ENCODE results near the gene NADSYN1.
"Not testable (repeated sequence)": the region's sequence is repeated elsewhere in the genome, so short reads cannot be mapped to it uniquely, and the experiment has no call there.

Gene NADSYN1

DNA sequence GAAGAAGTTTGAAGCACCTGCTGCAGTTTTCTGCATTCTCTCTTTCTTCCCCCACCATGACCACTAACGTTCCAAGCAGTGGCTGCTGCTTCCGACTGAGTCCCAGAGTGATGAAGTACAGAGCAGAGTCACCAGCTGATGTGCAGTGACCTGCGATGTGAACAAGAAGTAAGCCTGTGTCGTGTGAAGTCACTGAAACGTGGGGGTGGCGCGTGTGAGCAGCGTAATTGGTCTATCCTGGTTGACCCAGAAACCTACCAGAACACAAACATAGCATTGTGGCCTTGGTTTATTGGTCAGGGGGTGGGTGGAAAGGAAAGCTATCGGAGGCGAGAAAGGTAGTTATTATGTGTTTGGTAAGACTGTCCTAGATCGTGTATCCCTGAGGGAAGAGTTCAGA lies 77.6 kb downstream of the NADSYN1 start:
- peak; percentile 28 for DNase-seq

DNA sequence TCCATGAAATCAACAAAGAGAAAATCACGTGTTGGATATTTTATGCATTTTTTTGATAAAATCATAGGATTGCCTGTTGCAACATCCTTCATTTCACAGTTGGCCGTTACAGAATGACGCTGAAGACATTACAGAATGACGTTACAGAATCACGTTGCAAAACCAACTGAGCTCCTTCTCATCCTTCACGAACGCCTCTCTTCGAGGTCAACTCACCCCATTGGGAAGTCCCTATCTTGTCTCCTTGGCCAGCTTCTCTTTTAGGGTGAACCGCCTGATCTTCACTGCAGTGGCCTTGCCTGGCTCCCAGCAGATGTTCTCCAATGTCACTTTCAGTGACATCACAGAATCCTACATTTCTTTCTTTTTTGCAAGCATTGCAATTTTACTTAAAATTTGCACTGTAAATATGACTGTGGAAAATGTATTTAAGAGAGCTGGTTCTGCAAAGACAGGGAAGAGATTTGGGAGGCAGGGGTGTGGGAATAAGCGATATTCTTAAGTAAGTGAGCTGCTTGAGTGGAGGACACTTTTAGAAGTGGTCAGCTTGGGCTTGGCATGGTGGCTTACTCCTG lies 79.1 kb downstream of the NADSYN1 start:
- no peak for DNase-seq

DNA sequence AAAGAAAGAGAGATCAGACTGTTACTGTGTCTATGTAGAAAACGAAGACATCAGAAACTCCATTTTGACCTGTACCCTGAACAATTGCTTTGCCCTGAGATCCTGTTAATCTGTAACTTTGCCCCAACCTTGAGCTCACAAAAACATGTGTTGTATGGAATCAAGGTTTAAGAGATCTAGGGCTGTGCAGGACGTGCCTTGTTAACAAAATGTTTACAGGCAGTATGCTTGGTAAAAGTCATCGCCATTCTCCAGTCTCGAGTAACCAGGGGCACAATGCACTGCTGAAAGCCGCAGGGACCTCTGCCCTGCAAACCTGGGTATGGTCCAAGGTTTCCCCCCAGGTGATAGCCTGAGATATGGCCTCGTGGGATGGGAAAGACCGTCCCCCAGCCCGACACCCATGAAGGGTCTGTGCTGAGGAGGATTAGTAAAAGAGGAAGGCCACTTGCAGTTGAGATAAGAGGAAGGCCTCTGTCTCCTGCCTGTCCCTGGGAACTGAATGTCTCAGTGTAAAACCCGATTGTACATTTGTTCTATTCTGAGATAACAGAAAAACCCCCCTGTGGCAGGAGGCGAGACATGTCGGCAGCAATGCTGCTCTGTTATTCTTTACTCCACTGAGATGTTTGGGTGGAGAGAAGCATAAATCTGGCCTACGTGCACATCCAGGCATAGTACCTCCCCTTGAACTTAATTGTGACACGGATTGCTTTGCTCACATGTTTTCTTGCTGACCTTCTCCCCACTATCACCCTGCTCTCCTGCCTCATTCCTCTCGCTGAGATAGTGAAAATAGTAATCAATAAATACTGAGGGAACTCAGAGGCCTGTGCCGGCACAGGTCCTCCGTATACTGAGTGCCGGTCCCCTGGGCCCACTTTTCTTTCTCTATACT lies 82.0 kb downstream of the NADSYN1 start:
- not testable (repeated sequence) for DNase-seq

DNA sequence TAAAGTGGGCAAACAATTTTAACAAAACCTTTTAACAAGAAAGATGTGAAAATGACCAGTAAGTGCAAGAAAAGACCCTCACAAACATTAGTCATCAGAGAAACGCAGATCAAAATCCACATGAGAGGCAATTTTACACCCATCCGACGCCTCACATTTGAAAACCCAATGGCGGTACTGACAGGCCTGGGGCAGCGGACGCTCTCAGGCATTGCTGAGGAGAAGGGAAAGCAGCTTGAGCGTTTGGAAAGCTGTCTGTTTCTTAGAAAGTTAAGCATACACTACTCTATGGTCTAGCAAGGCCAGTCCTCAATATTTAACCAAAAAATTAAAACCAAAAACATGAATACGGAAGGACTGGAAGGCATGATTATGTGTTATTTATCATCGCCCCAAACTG lies 82.8 kb downstream of the NADSYN1 start:
- no peak for DNase-seq

GRCh38 chr11:71537537-71537936 lies 84.5 kb downstream of the NADSYN1 start:
- DNase-seq, result no peak

DNA sequence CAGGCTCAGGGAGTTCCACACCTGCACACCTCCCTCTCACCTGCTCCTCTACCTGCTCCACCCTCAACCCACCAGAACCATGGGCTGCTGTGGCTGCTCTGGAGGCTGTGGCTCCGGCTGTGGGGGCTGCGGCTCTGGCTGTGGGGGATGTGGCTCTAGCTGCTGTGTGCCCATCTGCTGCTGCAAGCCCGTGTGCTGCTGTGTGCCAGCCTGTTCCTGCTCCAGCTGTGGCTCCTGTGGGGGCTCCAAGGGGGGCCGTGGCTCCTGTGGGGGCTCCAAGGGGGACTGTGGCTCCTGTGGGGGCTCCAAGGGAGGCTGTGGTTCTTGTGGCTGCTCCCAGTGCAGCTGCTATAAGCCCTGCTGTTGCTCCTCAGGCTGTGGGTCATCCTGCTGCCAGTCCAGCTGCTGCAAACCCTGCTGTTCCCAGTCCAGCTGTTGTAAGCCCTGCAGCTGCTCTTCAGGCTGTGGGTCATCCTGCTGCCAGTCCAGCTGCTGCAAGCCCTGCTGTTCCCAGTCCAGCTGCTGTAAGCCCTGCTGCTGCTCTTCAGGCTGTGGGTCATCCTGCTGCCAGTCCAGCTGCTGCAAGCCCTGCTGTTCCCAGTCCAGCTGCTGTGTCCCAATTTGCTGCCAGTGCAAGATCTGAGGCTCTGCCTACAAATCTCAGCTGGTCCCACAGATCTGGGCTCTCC lies 85.1 kb downstream of the NADSYN1 start, which contains the start of gene KRTAP5-8:
Gene KRTAP5-8, plus strand, starts transcription at position 49 of the 689 bp plus-strand sequence. Its CDS starts 31 bp downstream, at position 80.
- not testable (repeated sequence) for DNase-seq

GRCh38 chr11:71538666-71538990 lies 85.6 kb downstream of the NADSYN1 start:
- DNase-seq, result no peak

DNA sequence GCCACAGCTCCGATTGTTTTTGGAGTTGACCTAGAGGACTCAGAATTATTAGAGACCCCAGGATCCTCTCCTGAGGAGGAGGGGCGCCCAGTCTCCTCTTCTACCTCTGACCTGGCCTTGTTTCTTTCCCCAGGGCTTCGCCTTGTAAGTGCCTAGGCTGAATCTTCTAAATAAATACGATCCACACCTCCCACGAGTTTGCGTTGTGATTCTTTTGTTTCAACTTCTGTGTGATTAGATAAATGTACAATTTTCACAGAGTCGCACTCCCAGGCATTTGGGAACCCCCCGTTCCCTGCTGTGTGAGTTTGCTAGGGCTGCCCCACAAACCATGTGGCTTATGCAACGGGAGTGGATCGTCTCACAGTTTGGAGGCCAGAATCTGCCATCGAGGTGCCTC lies 86.0 kb downstream of the NADSYN1 start:
- DNase-seq, result no peak

GRCh38 chr11:71539971-71540370 lies 87.0 kb downstream of the NADSYN1 start:
- DNase-seq, result not testable (repeated sequence)

- DNase-seq, result not testable (repeated sequence)
These were observed 87.7 kb downstream of the NADSYN1 start for GRCh38 chr11:71540521-71541304.

DNA sequence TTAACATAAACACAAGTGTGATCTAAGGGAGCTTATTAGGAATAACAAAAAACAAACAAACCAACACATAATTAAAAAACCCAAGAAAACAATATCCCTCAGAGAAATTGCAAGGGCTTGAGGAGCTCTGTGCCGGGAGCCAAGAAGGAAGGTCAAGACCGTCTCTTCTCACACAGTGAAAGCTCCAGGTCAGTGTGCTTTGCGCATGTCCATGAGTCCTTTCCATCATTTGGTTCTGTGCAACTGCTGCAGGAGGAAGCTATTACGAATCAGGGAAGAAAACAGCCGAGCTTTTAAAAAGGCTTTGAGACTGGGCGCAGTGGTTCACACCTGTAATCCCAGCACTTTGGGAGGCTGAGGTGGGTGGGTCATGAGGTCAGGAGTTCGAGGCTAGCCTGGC lies 89.4 kb downstream of the NADSYN1 start:
- no peak for DNase-seq

GRCh38 chr11:71542879-71543777 lies 90.1 kb downstream of the NADSYN1 start:
- no peak for DNase-seq

DNA sequence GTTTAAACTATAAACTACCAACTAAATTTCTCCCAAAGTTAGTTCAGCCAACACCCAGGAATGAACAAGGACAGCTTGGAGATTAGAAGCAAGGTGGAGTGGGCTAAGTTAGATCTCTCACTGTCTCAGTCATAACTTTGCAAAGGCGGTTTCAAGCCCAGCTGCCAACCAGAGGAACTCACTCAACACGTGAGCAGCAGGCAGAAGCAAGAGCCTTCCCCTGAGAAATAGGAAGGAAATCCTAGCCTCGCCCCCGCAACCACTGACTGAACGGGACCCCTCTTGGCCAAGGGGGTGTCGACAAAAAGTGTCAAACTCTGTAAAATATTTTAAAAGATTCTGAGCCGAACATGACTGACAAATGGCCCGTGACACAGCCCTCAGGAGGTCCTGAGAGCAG lies 90.9 kb downstream of the NADSYN1 start:
- no peak for DNase-seq

- DNase-seq, result no peak
These were observed 91.7 kb downstream of the NADSYN1 start for GRCh38 chr11:71544525-71545214.

GRCh38 chr11:71545405-71545966 lies 92.5 kb downstream of the NADSYN1 start:
- DNase-seq, result no peak

DNA sequence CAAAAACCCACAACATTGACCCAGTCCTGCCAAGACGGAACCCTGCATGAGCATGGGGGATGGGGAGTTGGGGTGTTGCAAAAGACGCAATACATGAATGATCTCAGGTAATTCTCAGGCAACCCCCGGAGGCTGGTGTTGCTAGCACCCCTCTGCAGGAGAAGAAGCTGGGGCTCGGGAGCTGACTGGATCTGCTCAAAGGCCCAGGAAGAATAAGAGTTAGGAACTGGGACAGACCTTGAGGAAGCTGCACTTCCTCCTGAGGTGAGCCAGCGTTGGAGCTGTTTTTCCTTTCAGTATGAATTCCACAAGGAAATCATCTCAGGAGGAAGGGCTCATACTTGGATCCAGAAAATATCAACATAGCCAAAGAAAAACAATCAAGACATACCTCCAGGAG lies 95.1 kb downstream of the NADSYN1 start, which contains the start of gene KRTAP5-9:
Gene KRTAP5-9, plus strand, starts transcription at position 301 of the 400 bp plus-strand sequence. CDS start 238 bp downstream, outside the sequence.
- no peak for DNase-seq

- no peak for DNase-seq
These were observed 95.7 kb downstream of the NADSYN1 start for GRCh38 chr11:71548716-71549151.

Data from activated CD8-positive, alpha-beta memory T cell treated with anti-CD3 and anti-CD28 coated beads for 24 hours (primary cell).